GM19324 (cell line): ENCODE data around the gene PTGIS.

Source experiments
- ATAC-seq: cut with Tn5 transposase; IDR thresholded peaks from one replicate; pipeline ENCODE4 v1.9.1; 2021; ENCODE audit warnings: mild to moderate bottlenecking, moderate library complexity; ENCODE audit not compliant: unreplicated experiment, low FRiP score

PTGIS gene

DNA sequence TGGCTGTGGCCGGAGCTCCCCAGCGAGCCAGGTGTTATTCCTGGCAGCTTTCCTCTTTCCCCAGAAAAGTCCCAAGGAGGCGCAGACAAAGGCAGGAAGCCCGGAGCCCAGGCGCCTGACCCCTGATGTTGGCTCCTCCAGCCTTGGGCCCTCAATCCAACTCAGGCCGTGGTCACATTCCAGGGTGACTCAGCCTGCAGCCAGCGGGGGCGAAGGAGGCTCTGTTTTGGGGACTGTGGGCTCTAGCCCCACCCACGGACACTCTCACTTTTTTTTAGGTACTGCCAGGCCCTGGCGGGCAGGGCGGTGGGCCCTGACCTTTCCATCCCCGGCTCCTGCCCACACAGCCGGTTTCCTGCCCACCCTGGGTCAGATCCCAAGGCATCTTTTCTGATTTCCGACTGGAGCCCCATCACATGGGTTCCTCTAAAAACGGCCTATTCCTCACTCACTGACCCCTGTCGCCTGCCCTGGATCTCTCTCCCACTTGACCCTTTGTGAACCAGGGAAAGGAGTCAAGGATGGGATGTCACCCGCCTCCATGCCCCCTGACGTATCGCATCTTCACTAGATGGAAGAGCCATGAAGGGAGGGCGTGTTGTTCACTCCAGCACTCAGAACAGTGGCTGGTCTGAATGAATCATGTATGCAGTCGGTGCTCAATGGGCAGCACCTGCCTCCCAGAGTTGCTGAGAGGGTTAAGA is 5.5 kb downstream of the PTGIS start:
- no peak for ATAC-seq

DNA sequence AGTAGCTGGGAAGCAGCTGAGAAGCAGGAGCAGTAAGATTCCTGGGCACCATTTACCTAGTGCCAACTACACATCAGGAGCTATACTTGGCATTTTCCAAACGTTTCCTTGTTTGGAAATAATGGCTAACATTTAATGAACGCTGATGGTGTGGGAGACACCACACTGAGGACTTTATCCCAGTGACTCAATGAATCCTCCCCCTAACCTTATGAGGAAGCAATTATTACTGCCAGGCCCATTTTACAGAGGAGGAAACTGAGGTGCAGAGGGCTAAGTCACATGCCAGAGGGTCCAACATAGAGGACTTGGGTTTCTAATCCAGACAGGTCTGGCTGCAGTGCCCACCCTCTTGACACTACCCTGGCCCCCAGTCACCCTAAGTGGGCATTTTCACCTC is 6.1 kb downstream of the PTGIS start:
- no peak for ATAC-seq

DNA sequence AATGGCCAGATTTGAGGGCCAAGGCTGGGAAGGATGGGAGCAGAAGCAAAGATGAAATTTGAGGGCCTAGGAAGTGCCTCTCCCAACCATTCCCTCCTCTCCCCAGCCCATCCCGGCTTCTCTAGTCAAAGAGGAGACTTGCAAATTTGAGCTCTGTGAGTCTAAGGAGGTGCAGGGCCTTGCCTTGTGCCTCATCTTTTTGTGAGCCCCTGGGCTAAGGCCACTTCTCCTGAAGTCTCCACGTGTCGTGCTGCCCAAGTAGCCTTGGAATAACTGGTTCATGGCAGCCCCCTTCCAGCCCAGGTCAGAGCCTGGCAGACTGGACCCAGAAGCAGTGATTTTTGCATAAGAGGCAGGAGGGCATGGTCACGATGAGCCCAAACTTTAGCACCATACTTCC is 6.7 kb downstream of the PTGIS start:
- no peak for ATAC-seq

DNA sequence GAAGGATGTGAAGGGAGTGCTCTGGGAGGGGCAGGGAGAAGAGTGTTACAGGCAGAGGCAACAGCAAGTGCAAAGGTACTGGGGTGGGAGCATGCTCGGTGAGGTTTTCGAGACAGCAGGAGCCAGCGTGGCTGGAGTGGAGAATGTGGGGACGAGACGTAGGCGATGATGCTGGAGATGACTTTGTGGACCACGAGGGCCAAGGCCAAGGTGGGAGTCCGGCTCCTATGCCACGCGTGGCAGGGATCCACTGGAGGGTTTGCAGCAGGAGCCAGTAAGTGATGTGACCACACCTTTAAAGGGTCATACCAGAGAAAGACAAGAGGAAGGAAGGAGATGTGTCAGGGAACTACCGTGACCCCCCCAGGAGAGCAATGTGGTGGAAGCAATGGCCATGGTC is 7.3 kb downstream of the PTGIS start:
- ATAC-seq, result no peak

DNA sequence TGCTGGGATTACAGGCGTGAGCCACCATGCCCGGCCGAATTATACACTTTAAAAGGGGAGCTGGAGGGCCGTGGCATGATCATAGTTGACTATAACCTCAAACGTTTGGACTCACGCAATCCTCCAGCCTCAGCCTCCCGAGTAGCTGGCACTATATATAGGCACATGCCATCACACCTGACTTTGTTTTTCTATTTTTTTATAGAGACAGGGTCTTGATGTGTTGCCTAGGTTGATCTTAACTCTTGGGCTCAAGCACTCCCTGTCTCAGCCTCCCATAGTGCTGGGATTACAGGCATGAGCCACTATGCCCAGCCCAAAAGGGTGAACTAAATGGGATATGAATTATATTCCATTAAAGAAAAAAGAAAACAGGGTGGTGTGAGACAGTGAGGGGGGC is 7.8 kb downstream of the PTGIS start:
- no peak for ATAC-seq

DNA sequence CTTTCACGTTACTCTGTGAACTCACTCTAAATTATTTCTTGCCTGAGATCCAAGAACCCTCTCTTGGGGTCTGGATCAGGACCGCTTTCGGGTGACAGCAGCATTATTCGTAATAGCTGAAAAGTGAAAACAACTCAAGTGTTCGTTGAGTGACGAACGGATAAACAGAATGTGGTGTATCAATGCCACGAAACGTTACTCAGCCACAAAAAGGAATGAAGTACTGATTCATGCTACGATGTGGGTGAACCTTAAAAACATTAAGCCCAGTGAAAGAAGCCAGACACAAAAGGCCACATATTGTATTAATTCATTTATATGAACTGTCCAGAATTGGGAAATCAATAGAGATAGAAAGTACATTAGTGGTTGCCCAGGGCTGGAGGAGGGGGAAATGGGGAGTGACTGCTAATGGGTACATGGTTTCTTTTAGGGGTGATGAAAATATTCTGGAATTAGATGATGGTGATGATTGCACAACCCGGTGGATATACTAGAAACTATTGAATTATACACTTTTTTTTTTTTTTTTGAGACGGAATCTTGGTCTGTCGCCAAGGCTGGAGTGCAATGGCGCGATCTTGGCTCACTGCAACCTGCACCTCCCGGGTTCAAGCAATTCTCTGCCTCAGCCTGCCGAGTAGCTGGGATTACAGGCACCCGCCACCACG is 8.4 kb downstream of the PTGIS start:
- ATAC-seq, result no peak

DNA sequence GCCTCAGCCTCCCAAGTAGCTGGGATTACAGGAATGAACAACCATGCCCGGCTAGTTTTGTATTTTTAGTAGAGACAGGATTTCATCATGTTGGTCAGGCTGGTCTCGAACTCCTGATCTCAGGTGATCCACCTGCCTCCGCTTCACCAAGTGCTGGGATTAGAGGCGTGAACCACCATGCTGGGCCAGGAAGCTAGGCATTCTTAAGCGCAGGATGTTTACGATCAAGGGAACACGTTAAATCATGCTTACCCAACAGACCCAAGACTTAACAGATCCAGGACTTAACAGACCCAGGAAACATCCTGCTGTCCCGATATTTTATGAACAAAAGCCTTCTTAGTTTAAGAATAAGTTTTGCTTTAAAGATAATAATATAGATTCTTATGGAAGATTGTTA is 9.1 kb downstream of the PTGIS start:
- ATAC-seq, result no peak

DNA sequence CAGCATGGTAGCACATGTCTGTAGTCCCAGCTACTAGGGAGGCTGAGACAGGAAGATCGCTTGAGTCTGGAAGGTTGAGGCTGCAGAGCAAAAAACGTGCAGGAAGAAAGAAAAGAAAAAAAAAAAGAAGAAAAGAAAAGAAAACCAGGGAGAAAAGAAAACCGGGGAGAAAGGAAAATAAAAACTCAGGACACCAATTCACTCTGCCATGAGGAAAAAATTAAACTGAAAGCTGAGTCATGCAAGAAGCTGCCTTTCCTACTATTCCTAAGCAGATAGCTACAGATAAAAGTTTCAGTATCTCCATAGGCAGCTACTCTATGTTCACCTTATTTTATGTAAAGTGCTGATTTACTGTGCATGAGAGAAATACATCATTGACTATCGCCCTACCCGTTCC is 10.5 kb downstream of the PTGIS start:
- ATAC-seq, result no peak

DNA sequence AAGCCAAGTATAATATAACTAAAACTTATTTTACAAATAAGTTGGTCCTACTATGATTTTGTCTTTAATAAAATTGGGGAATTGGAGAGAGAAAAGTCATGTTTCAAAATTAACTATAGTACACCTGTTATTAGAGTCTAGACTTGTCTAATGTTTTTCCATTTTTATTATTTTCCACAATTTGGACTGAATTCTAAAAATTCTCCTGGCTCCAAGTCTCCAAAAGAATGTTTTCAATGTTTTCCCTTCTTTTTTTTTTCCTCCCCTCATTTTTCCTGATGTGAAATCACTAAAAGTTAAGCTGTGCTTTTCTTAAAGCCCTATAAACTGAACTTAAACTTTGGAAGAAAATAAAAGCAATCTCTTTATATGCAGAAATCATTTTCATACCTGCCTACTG is 11.3 kb downstream of the PTGIS start:
- ATAC-seq, result no peak

DNA sequence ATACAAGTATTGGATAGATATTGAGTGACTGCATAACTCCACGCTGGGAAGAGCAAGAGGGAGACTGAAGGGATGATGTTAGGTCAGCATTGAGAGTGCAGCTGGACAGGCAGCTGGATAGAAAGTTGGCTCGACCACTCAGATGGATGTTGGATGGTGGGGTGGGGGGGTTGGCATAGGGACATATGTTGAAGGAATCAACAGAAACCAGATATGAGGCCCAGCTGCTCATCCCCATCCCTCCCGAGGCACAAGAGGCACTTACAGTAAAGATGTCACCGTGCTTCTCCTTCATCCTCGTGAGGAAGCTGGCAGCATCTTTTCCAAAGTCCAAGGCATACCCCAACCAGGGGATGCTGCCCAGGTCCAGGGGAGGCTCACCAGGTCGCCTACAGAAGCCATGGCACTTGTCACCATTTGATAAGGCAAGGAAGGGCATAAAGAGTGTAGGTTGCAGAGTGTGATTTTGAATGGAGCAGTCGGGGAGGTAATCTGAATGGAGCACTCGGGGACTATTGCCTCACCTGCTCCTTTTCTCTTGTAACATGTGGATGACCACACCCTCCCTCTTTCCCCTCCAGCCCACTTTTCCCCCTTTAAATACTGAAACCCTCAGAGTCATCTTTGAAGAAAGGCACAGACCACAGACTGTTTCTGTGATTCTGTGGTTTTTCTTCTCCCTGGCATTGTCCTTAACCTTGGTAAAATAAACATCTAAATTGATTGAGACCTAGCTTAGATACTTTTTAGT is 18.0 kb downstream of the PTGIS start:
- ATAC-seq, result no peak

DNA sequence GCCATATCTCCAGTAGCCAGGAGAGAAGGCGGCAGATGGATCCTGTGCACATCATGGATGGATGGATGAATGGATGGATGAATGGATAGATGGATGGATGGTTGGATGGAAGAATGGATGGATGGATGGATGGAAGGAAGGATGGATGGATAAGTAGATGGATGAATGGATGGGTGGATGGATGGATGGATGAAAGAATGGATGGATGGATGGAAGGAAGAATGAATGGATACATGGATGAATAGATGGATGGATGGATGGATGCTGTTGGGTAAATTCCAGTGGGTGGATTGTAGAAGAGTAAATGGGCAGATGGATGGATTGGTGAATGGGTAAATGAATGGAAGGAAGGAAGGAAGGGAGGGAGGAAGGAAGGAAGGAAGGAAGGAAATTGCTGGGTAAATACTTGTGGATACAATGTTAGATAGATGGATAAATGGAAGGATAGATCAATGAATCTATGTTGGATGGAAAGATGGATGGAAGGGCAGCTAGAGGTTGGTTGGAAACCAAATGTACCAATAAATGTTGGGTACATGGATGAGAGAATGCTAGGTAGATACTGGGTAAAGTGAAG is 19.5 kb downstream of the PTGIS start:
- no peak for ATAC-seq

DNA sequence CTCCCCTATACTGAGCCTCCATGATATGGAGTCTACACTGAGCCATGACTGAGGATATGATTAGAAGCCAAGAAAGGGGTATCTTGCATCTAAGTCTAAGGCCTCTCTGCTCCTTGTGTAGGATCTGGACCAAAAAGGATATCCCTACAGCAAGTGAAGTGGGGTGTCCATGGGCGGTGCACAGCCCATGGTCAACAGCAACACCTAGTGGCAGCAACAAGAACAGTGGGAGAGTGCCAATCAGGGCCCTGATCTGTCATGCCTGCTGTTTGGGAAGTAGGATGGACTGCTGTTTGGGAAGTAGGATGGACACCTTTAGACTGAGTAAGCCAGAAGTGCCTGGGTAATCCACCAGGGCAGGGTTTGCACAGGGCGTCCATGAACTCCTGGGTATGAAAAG is 22.4 kb downstream of the PTGIS start:
- no peak for ATAC-seq

DNA sequence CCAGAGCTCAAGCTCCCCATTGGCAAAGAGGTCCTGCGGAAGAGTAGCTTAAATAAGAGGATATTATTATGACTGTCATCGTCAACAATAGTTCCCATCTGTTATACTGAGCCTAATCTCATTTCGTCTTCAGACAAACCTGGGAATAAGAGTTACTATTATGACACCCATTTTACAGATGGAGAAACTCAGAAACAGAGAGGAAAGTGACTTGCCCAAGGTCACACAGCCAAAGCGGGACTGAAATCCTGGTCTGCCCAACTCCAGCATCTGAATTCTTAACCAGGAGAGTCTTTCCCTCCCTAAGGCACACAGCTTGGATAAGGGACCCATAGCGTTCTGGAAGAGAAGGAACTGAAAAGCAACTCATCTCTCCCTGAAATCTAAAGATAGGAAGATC is 23.4 kb downstream of the PTGIS start:
- ATAC-seq, result no peak

DNA sequence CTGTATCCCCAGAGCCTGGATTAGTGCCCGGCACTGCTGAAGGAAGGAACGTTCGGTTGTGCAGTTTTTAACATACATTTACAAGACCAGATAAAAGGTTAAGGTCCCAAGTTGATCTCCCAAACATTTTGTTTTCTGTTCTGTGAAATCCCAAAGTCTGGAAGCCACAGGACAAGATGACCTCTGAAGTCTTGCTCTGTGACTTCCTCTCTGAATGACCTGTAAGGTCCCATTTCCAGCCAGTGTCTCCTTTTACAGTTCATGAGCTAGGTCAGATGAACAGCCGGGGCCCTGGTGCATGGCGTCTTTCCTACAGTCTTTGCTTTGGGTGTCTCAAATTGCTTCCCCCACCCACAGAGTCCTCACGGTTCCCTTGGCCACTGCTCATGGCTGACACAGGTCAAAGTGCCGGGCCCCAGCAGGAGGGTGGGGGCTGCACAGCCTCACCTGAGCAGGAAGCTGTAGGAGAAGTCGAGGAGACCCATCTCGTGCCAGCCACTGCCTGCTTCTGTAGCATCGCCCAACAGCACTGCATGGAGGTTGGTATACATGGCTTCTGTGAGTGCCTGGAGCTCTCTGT is 24.0 kb downstream of the PTGIS start:
- ATAC-seq, result no peak

DNA sequence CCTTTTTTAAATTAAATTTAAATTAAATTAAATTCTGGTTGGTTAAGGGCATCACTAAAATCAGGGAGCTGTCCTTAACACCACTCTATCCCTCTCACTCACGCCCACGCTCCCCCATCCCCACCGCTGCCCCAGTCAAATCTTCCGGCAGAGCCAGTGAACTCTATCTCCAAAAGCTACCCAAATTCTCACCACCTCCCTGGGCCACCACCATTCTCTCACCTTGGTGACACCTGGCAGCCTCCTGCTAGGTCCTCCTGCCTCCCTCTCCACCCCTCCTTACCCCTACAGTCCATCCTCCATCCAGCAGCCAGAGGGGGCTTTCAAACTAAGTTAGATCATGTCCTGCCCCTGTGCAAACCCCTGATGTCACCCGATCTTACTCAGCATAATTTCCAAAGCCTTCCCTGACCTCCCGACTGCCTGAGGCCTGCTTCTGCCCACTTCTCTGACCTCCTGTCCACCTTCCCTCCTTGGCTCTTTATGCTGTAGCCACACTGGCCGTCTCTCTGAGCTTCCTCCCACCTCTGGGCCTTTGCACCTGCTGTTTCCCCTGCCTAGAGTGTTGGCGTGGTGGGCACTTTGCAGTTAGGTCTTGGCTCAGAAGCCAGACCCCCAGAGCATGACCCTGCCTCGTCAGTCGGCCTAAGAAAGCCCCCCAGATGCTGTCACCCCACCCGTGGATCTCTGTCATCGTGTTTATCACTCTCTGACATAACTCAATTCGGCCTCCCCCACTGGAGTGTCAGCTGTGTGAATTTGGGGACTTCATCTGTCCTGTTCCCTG is 24.7 kb downstream of the PTGIS start:
- no peak for ATAC-seq

DNA sequence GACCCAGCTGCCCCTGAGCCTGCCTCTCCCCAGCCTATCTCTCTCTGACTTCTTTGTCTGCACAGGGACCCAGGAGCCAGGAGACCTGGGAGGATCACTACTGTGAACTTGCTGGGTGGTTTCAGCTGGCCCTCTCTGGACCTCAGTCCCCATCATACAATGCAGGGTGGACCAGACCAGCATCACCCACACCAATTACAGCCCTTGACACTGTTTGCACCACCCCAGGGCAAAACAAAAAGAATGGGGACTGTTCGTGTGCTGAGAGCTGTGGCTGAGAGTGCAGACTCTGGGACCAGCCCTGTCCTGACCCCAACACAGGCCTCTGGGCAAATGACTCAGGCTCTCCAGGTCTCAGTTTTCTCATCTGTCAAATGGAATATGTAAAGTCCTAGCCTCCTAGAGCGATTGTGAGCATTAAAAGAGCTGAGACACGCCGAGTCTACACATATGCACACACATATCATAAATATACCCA is 25.4 kb downstream of the PTGIS start:
- no peak for ATAC-seq

DNA sequence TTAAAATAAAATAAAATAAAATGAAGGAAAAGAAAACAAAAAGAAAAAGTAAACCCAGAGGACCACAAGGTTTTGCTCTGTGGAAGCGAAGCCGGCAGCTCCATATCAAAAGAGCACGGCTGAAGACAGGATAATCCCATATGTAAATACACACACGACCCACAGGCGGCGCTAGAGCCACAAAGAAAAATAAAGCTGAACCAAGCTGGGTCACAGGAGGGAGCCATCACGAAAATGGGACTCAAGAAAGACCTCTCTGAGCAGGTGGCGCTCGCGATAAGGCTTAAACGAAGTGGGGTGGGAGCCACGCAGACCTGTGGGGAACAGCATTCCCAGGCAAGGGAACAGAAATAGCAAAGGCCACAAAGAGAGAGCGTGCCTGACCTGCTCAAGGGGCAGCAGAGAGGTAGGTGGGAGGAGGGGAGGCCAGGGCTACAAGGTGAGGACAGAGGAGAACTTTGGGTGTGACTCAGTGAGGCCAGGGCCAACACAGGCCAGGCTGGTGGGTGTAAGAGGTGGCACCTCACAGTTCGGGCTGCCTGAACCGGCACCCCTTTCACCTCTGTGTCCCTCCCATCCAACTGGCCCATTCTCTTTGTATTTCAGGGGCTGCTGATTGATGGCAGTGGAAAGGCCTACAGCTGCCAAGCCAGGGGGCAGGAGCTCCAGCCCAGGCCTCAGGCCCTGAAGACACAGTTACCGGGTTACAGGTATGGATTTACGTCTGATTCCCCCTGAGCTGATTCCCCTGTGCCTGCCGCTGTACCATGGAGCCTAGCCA is 26.0 kb downstream of the PTGIS start:
- ATAC-seq, result no peak

DNA sequence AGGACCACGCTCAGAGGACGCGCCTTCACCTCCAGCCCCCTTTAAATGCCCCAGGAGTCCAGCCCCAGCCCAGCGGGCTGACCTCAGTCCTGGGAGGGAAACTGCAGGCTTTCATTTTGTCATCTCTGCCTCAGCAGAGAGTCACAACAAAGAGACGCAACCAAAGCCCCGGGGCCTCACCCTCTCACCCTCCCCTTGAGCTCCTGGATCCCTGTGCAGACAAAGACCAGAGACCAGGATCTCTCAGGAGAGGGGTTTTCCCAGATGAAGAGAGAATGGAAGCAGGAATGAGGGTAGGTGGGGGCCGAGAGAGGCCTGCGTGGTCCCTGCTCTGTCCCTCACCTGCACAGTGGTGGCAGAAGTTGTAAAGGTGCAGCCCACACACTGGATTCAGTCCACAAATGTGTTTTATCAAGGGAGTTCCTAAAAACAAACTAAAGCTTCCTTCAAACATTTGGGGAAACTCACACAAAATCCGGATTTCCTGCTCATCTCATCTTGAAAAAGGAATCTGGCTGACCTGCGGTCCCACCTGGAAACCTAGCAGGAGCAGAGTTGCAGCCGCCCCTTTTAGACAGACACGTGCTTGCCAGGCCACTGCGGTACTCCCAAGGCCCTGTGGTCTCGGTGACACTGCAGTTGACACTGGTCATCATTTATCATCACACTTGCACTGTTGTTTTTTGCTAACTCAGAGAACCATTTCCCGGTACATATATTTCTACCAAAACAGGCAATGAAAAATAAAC is 27.1 kb downstream of the PTGIS start:
- ATAC-seq, result no peak

DNA sequence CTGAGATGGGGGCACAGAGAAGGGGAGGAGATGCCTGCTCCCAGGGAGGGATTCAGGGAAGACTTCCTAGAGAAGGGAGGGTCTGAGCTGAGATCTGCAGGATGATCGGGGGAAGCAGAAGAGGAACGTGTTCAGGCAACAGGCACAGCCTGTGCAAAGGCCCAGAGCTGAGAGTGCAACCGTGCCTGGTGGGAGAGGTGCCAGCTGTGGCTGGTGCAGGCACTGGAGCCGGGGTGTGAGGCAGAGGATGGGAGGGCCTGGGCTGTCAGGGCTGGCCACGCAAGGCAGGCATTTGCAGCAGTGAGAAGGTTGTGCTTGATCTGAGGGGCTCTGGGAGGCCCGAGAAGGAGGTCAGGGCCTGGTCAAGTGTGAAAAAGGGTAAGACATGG is 27.7 kb downstream of the PTGIS start:
- ATAC-seq, result no peak
